Inflammatory macrophage treated with lipopolysaccharide for 4 hours (primary cell): ENCODE data around the gene PRKRIP1.
A peak's percentile ranks its signal among the peaks of the same experiment; 100 is the strongest.
"Not testable (repeated sequence)": the region's sequence is repeated elsewhere in the genome, so short reads cannot be mapped to it uniquely, and the experiment has no call there.

Experiments
- DNase-seq: peaks from one replicate; pipeline ENCODE4 v3.0.0-alpha.2; 2020

The PRKRIP1 gene

GRCh38 chr7:102432442-102433218, 36.5 kb downstream of the PRKRIP1 start:
- DNase-seq, result no peak

GRCh38 chr7:102433219-102434038, 37.3 kb downstream of the PRKRIP1 start, which contains the start of gene ORAI2:
Gene ORAI2, plus strand, starts transcription at chr7:102433575. Its CDS starts 5,382 bp downstream, at chr7:102438957.
- DNase-seq, result peak; percentile 80

- no peak for DNase-seq
Observed at GRCh38 chr7:102434039-102434486, 37.9 kb downstream of the PRKRIP1 start.

GRCh38 chr7:102436118-102436517, 40.0 kb downstream of the PRKRIP1 start:
- DNase-seq, result no peak

GRCh38 chr7:102439963-102440795, 44.0 kb downstream of the PRKRIP1 start:
- DNase-seq, result no peak

- DNase-seq, result no peak
Observed at GRCh38 chr7:102444961-102445673, 49.0 kb downstream of the PRKRIP1 start.

GRCh38 chr7:102445674-102446071, 49.5 kb downstream of the PRKRIP1 start:
- no peak for DNase-seq

GRCh38 chr7:102446387-102447156, 50.4 kb downstream of the PRKRIP1 start:
- no peak for DNase-seq

GRCh38 chr7:102447311-102447710, 51.1 kb downstream of the PRKRIP1 start:
- no peak for DNase-seq

GRCh38 chr7:102449136-102449535, 53.0 kb downstream of the PRKRIP1 start:
- no peak for DNase-seq

GRCh38 chr7:102450242-102450641, 54.1 kb downstream of the PRKRIP1 start:
- DNase-seq, result peak; percentile 49

GRCh38 chr7:102451371-102452054, 55.4 kb downstream of the PRKRIP1 start:
- no peak for DNase-seq

GRCh38 chr7:102452451-102452850, 56.3 kb downstream of the PRKRIP1 start:
- no peak for DNase-seq

GRCh38 chr7:102453319-102453718, 57.2 kb downstream of the PRKRIP1 start:
- no peak for DNase-seq

- peak; percentile 70 for DNase-seq
Observed at GRCh38 chr7:102454468-102454867, 58.3 kb downstream of the PRKRIP1 start.

- not testable (repeated sequence) for DNase-seq
Observed at GRCh38 chr7:102454932-102455331, 58.8 kb downstream of the PRKRIP1 start.

- no peak for DNase-seq
Observed at GRCh38 chr7:102455596-102455995, 59.4 kb downstream of the PRKRIP1 start.

GRCh38 chr7:102456327-102456726, 60.2 kb downstream of the PRKRIP1 start:
- DNase-seq, result no peak

GRCh38 chr7:102457352-102457924, 61.3 kb downstream of the PRKRIP1 start:
- DNase-seq, result no peak

GRCh38 chr7:102459221-102459844, 63.2 kb downstream of the PRKRIP1 start:
- DNase-seq, result no peak
